Prostate gland (tissue), 2 donors: ENCODE data around the gene MRPS18A. TPM values are rescaled to one million over a fixed set of nuclear protein-coding genes. Genes with fewer than 3 reads are reported as not detected.

ENCODE experiments used
- DNase-seq: peaks from one replicate; pipeline ENCODE4 v3.0.0-alpha.2; 2019; ENCODE audit warnings: low spot score
- H3K27ac ChIP-seq, 2 donors: fragments of 200-600 bp; sonication (generic); 2 replicates each; pipeline ENCODE4 v1.5.1; 2017 to 2019
- H3K27me3 ChIP-seq: fragments of 200-600 bp; sonication (generic); replicated peaks from 2 replicates; pipeline ENCODE4 v1.5.1; 2019; ENCODE audit not compliant: insufficient read depth
- H3K36me3 ChIP-seq, 2 donors: fragments of 200-600 bp; sonication (generic); 1 replicate in 1 of 2; 2 replicates in 1 of 2; pipeline versions ENCODE4 v1.5.1 to v1.8.1; 2017 to 2019
- H3K4me1 ChIP-seq: fragments of 200-600 bp; sonication (generic); replicated peaks from 2 replicates; pipeline ENCODE4 v1.5.1; 2019
- H3K4me3 ChIP-seq, 2 donors: fragments of 200-600 bp; sonication (generic); 2 replicates each; pipeline ENCODE4 v1.5.1; 2017 to 2019
- H3K9me3 ChIP-seq: fragments of 200-600 bp; sonication (generic); 2 replicates; pipeline ENCODE4 v1.5.1; 2017
- POLR2A ChIP-seq: fragments of 450-650 bp; IDR thresholded peaks from one replicate; pipeline ENCODE4 v1.6.1; 2016; ENCODE audit warnings: antibody characterized with exemption, mild to moderate bottlenecking
- POLR2AphosphoS5 ChIP-seq: sonication (generic); formaldehyde crosslinking; IDR thresholded peaks from one replicate; pipeline ENCODE4 v1.6.1; 2017; ENCODE audit warnings: antibody characterized with exemption
- WGBS: methylation state at CpG from one replicate; pipeline ENCODE4 v1.1.5; 2018; 5-methylcytosine and 5-hydroxymethylcytosine counted together
- intact Hi-C: fragments of 100-400 bp; cut with DNase I; formaldehyde crosslinking; loops from one replicate; pipeline ENCODE4 v1.14.2; 2022
- total RNA-seq, 2 donors: library from RNA; depleted of rRNA; stranded (reverse); fragments of >200 nt; gene quantifications; one replicate each; pipeline ENCODE4 v1.1.0, GENCODE V29; 2016
- TF ChIP-seq, protein P1 (sequence below), 4 experiments: fragments of 200-600 bp in 2 of 4; fragments of 450-650 bp in 2 of 4; sonication (generic) in 2 of 4; IDR thresholded peaks; 1 replicate in 3 of 4; 2 replicates in 1 of 4; pipeline ENCODE4 v1.5.1; 2016 to 2019; ENCODE audit warnings: antibody characterized with exemption in 4 of 4, mild to moderate bottlenecking in 2 of 4, moderate library complexity in 2 of 4

Gene MRPS18A
- total RNA-seq, 2 donors from 2014 or later = 56.6 to 56.9 TPM

GRCh38 chr6:43683708-43684455 lies 3.7 kb downstream of the MRPS18A start:
- H3K27ac ChIP-seq = peak overlapping the region in 1 of 2 donors; percentile 62
- no peaks in the 10 kb centered on the region for H3K36me3 ChIP-seq
- H3K4me3 ChIP-seq = no peak overlapping the region
- TF ChIP-seq POLR2A = no peak
- TF ChIP-seq POLR2AphosphoS5 = peak; percentile 86
- TF ChIP-seq, protein P1, sequence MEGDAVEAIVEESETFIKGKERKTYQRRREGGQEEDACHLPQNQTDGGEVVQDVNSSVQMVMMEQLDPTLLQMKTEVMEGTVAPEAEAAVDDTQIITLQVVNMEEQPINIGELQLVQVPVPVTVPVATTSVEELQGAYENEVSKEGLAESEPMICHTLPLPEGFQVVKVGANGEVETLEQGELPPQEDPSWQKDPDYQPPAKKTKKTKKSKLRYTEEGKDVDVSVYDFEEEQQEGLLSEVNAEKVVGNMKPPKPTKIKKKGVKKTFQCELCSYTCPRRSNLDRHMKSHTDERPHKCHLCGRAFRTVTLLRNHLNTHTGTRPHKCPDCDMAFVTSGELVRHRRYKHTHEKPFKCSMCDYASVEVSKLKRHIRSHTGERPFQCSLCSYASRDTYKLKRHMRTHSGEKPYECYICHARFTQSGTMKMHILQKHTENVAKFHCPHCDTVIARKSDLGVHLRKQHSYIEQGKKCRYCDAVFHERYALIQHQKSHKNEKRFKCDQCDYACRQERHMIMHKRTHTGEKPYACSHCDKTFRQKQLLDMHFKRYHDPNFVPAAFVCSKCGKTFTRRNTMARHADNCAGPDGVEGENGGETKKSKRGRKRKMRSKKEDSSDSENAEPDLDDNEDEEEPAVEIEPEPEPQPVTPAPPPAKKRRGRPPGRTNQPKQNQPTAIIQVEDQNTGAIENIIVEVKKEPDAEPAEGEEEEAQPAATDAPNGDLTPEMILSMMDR (IDR thresholded peaks at IDR 0.05) = peak in 1 of 4 experiments; percentile 10
- WGBS = 21% methylated on average over 1 of the region's 1 CpG
- DNase-seq = peak; percentile 53
- H3K9me3 ChIP-seq = no peaks in the 10 kb centered on the region
- peaks cover 28% of the 10 kb centered on the region for H3K4me1 ChIP-seq
- intact Hi-C loops = no loop called here
- H3K27me3 ChIP-seq = no peaks in the 10 kb centered on the region

GRCh38 chr6:43682724-43683429 lies 4.7 kb downstream of the MRPS18A start:
- intact Hi-C loops = no loop called here
- no peak overlapping the region for H3K4me3 ChIP-seq
- DNase-seq = no peak
- no peaks in the 10 kb centered on the region for H3K9me3 ChIP-seq
- TF ChIP-seq POLR2AphosphoS5 (no peak), POLR2A (no peak)
- TF ChIP-seq, protein P1 (IDR thresholded peaks at IDR 0.05) = no peak
- H3K27ac ChIP-seq = peak overlapping the region in 1 of 2 donors; percentile 62
- H3K27me3 ChIP-seq = no peaks in the 10 kb centered on the region
- H3K36me3 ChIP-seq = no peaks in the 10 kb centered on the region
- 30% methylated on average over 8 of the region's 8 CpGs for WGBS
- peaks cover 28% of the 10 kb centered on the region for H3K4me1 ChIP-seq

DNA sequence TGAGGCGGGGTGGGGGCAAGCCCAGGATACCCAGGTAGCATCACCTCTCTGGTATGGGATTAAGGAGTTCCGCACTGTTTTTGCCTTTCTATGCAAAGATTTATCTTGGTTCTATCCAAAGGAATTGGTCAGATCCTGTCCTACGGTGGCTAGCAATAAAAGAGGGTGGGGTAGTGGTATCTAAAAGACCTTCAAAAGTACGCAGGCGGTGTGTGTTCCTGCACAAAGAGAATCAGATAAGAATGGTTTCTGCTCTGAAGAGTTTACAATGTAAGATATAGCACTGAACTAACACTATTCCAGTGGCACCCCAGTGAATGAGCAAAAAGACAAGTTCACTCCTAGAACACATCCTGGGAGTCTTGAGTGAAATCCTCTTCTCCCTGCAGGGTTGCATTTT lies 6.3 kb downstream of the MRPS18A start:
- WGBS = 64% methylated on average over 5 of the region's 5 CpGs
- Histone ChIP-seq H3K27me3 (no peaks in the 10 kb centered on the region), H3K4me3 (no peak overlapping the region), H3K9me3 (no peaks in the 10 kb centered on the region), H3K36me3 (peaks cover 3 to 11% of the 10 kb centered on the region in 2 donors), H3K4me1 (peaks cover 26% of the 10 kb centered on the region), H3K27ac (peak overlapping the region in 1 of 2 donors; percentile 62)
- TF ChIP-seq POLR2A (no peak), POLR2AphosphoS5 (no peak)
- TF ChIP-seq, protein P1 (IDR thresholded peaks at IDR 0.05) = no peak
- no peak for DNase-seq
- intact Hi-C loops = no loop called here

GRCh38 chr6:43680308-43681200 lies 7.0 kb downstream of the MRPS18A start:
- TF ChIP-seq, protein P1 (IDR thresholded peaks at IDR 0.05) = no peak
- TF ChIP-seq POLR2A (no peak), POLR2AphosphoS5 (no peak)
- H3K27me3 ChIP-seq = no peaks in the 10 kb centered on the region
- H3K9me3 ChIP-seq = no peaks in the 10 kb centered on the region
- DNase-seq = no peak
- no peak overlapping the region for H3K4me3 ChIP-seq
- peaks cover 3 to 11% of the 10 kb centered on the region in 2 donors for H3K36me3 ChIP-seq
- peak overlapping the region in 1 of 2 donors; percentile 62 for H3K27ac ChIP-seq
- intact Hi-C loops = no loop called here
- peaks cover 23% of the 10 kb centered on the region for H3K4me1 ChIP-seq
- 78% methylated on average over 11 of the region's 11 CpGs for WGBS
